CD4-positive, alpha-beta T cell (primary cell): ENCODE data around the gene GLYR1. TPM values are rescaled to one million over a fixed set of nuclear protein-coding genes. Genes with fewer than 3 reads are reported as not detected.

ENCODE experiments used
- ATAC-seq: fragments of 200-7000 bp; cut with Tn5 transposase; one replicate; pipeline ENCODE4 v1.10.0; 2022; ENCODE audit warnings: mild to moderate bottlenecking; ENCODE audit not compliant: poor library complexity
- CTCF ChIA-PET: fragments of 350-600 bp; sonication (Branson Sonifier 250); formaldehyde crosslinking; loops from one replicate; lab custom pipeline; 2021; ENCODE audit warnings: antibody characterized with exemption, inconsistent platforms; lab: Charles Lee
- POLR2A ChIA-PET: fragments of 350-600 bp; sonication (Branson Sonifier 250); formaldehyde crosslinking; loops from one replicate; lab custom pipeline; 2021; ENCODE audit warnings: antibody characterized with exemption, inconsistent platforms; lab: Charles Lee
- DNase-seq, 14 experiments: peaks; one replicate each; pipeline ENCODE4 v3.0.0-alpha.2; 2013 to 2020; ENCODE audit warnings: mixed read lengths in 2 of 14
- H3K27ac ChIP-seq, 2 donors: one replicate each; pipeline versions ENCODE4 v1.5.1 to v1.7.0; 2013; ENCODE audit warnings: low read length in 2 of 2, low read depth in 1 of 2, mild to moderate bottlenecking in 1 of 2
- H3K27me3 ChIP-seq, 2 experiments: 1 replicate in 1 of 2; 2 replicates in 1 of 2; pipeline versions ENCODE4 v1.6.1 to v1.7.0; 2013; ENCODE audit warnings: low read length in 2 of 2, control low read depth in 1 of 2, mild to moderate bottlenecking in 1 of 2, moderate library complexity in 1 of 2; ENCODE audit not compliant: insufficient read depth in 2 of 2, control insufficient read depth in 1 of 2
- H3K36me3 ChIP-seq: one replicate; pipeline ENCODE4 v1.6.1; 2013; ENCODE audit warnings: low read length, control low read depth; ENCODE audit not compliant: insufficient read depth
- H3K4me1 ChIP-seq: one replicate; pipeline ENCODE4 v1.6.1; 2013; ENCODE audit warnings: low read length, control low read depth; ENCODE audit not compliant: insufficient read depth
- H3K4me3 ChIP-seq: one replicate; pipeline ENCODE4 v1.5.1; 2013; ENCODE audit warnings: mild to moderate bottlenecking, low read length, moderate library complexity
- H3K9me3 ChIP-seq, 2 experiments: 1 replicate in 1 of 2; 2 replicates in 1 of 2; pipeline versions ENCODE4 v1.6.1 to v1.7.0; 2013; ENCODE audit warnings: low read length in 2 of 2, mild to moderate bottlenecking in 2 of 2, control low read depth in 1 of 2, moderate library complexity in 1 of 2; ENCODE audit not compliant: control insufficient read depth in 1 of 2, insufficient read depth in 1 of 2
- H3K27ac Mint-ChIP-seq: one replicate; pipeline ENCODE4 v1.8.0; 2020; ENCODE audit warnings: mixed read lengths
- H3K27me3 Mint-ChIP-seq: one replicate; pipeline ENCODE4 v1.8.0; 2021; ENCODE audit warnings: mixed read lengths
- H3K36me3 Mint-ChIP-seq: one replicate; pipeline ENCODE4 v1.8.0; 2021; ENCODE audit warnings: low read depth, mixed read lengths
- H3K4me1 Mint-ChIP-seq: one replicate; pipeline ENCODE4 v1.8.0; 2021; ENCODE audit warnings: low read depth, mixed read lengths
- H3K4me3 Mint-ChIP-seq: one replicate; pipeline ENCODE4 v1.8.0; 2020; ENCODE audit warnings: mild to moderate bottlenecking, mixed read lengths
- H3K9me3 Mint-ChIP-seq: one replicate; pipeline ENCODE4 v1.8.0; 2020; ENCODE audit warnings: mixed read lengths
- intact Hi-C, 2 experiments: fragments of 100-400 bp; cut with DNase I in 1 of 2; cut with micrococcal nuclease in 1 of 2; formaldehyde crosslinking; loops; one replicate each; pipeline versions ENCODE4 v1.15.1 to v1.9.0; 2023 to 2025; cut with DNase I, micrococcal nuclease
- total RNA-seq, 174 experiments: library from RNA in 2 of 174; stranded (reverse) in 2 of 174; gene quantifications; one replicate each; pipeline ENCODE4 v1.2.3 and lab custom pipeline; 2021 to 2026
- TF ChIP-seq, protein P1 (sequence below): fragments of 200-600 bp; IDR thresholded peaks from one replicate; pipeline ENCODE4 v1.8.0; 2022; ENCODE audit warnings: antibody characterized with exemption, mild to moderate bottlenecking

GLYR1 gene
- total RNA-seq, 2 experiments from 2014 or later: 71.7 to 77.2 TPM

- no peaks in the 10 kb centered on the region for H3K4me1 ChIP-seq
- Mint-ChIP-seq H3K9me3 (no peaks in the 10 kb centered on the region), H3K4me1 (peaks cover 5% of the 10 kb centered on the region), H3K4me3 (no peak overlapping the region), H3K27ac (no peak overlapping the region), H3K36me3 (peaks cover 84% of the 10 kb centered on the region), H3K27me3 (no peaks in the 10 kb centered on the region)
- H3K27me3 ChIP-seq: no peaks in the 10 kb centered on the region
- peaks cover 78% of the 10 kb centered on the region for H3K36me3 ChIP-seq
- no peaks in the 10 kb centered on the region for H3K9me3 ChIP-seq
- H3K4me3 ChIP-seq: no peak overlapping the region
- ATAC-seq: no peak
- DNase-seq: no peak
- CTCF ChIA-PET: interaction anchor here (0.6 kb wide), 1 partner anchor 562 kb away, joined by 3 read pairs; no protein-coding TSS in a partner anchor
- intact Hi-C loops: no loop called here
- POLR2A ChIA-PET: no interaction called here
- TF ChIP-seq, protein P1, sequence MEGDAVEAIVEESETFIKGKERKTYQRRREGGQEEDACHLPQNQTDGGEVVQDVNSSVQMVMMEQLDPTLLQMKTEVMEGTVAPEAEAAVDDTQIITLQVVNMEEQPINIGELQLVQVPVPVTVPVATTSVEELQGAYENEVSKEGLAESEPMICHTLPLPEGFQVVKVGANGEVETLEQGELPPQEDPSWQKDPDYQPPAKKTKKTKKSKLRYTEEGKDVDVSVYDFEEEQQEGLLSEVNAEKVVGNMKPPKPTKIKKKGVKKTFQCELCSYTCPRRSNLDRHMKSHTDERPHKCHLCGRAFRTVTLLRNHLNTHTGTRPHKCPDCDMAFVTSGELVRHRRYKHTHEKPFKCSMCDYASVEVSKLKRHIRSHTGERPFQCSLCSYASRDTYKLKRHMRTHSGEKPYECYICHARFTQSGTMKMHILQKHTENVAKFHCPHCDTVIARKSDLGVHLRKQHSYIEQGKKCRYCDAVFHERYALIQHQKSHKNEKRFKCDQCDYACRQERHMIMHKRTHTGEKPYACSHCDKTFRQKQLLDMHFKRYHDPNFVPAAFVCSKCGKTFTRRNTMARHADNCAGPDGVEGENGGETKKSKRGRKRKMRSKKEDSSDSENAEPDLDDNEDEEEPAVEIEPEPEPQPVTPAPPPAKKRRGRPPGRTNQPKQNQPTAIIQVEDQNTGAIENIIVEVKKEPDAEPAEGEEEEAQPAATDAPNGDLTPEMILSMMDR: no peak
- no peak overlapping the region for H3K27ac ChIP-seq
Observed at GRCh38 chr16:4833584-4833983, 13.5 kb downstream of the GLYR1 start.

- no peaks in the 10 kb centered on the region for H3K9me3 ChIP-seq
- no peaks in the 10 kb centered on the region for H3K4me1 ChIP-seq
- no peaks in the 10 kb centered on the region for H3K27me3 ChIP-seq
- TF ChIP-seq, protein P1: no peak
- Mint-ChIP-seq H3K36me3 (peaks cover 83% of the 10 kb centered on the region), H3K27ac (no peak overlapping the region), H3K4me3 (no peak overlapping the region), H3K9me3 (no peaks in the 10 kb centered on the region), H3K27me3 (no peaks in the 10 kb centered on the region), H3K4me1 (peaks cover 5% of the 10 kb centered on the region)
- ChIA-PET POLR2A (interaction anchor here (0.7 kb wide), 1 partner anchor 65 kb away, joined by 3 read pairs; no protein-coding TSS in a partner anchor), CTCF (no interaction called here)
- no peak for DNase-seq
- peaks cover 76% of the 10 kb centered on the region for H3K36me3 ChIP-seq
- intact Hi-C loops: no loop called here
- no peak overlapping the region for H3K27ac ChIP-seq
- no peak for ATAC-seq
- H3K4me3 ChIP-seq: no peak overlapping the region
Observed at GRCh38 chr16:4832698-4833343, 14.3 kb downstream of the GLYR1 start.

- no peaks in the 10 kb centered on the region for H3K27me3 ChIP-seq
- no peaks in the 10 kb centered on the region for H3K9me3 Mint-ChIP-seq
- no peak overlapping the region for H3K27ac Mint-ChIP-seq
- peaks cover 5% of the 10 kb centered on the region for H3K4me1 Mint-ChIP-seq
- CTCF ChIA-PET: no interaction called here
- H3K4me3 Mint-ChIP-seq: no peak overlapping the region
- H3K4me1 ChIP-seq: no peaks in the 10 kb centered on the region
- TF ChIP-seq, protein P1: no peak
- H3K27me3 Mint-ChIP-seq: no peaks in the 10 kb centered on the region
- no peak overlapping the region for H3K27ac ChIP-seq
- POLR2A ChIA-PET: no interaction called here
- H3K4me3 ChIP-seq: no peak overlapping the region
- no peaks in the 10 kb centered on the region for H3K9me3 ChIP-seq
- intact Hi-C loops: no loop called here
- H3K36me3 ChIP-seq: peaks cover 77% of the 10 kb centered on the region
- no peak for ATAC-seq
- no peak for DNase-seq
- H3K36me3 Mint-ChIP-seq: peaks cover 84% of the 10 kb centered on the region
Observed at GRCh38 chr16:4831616-4832015, 15.5 kb downstream of the GLYR1 start.
